ENCODE results near the gene POLR1A. TPM values are rescaled to one million over a fixed set of nuclear protein-coding genes. Genes with fewer than 3 reads are reported as not detected.

Gene POLR1A
- total RNA-seq, 4 donors from 2014 or later: 17.5 to 56.3 (median 24.6) TPM

DNA sequence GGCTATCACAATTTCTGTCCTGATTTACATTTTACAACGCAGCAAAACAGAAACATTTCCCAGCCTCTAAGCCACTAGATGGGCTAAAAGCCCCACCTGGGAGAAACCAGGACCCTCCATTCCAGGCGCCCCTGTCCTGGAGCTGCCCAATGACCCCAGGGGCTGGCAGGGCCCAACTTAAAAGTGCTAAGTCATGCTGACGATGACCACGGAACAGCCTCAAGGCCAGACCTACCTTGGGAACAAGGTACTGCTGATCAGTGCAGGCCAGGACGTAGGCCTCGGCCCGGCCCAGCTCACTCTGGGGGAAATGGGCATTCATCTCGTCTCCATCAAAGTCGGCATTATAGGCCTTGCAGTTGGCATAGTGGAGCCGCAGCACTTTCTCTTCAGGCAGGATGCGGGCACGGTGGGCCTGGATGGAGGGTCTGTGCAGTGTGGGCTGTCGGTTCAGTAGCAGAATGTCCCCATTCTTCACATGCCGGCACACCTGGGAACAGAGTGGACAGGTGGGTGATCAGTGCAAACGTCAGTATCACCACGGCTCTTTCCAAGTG is 35.8 kb downstream of the POLR1A start:
- no peak for ATAC-seq (ENCODE audit: low FRiP score)
- no peak for DNase-seq (ENCODE audit: low spot score)
- TF ChIP-seq, protein P1, sequence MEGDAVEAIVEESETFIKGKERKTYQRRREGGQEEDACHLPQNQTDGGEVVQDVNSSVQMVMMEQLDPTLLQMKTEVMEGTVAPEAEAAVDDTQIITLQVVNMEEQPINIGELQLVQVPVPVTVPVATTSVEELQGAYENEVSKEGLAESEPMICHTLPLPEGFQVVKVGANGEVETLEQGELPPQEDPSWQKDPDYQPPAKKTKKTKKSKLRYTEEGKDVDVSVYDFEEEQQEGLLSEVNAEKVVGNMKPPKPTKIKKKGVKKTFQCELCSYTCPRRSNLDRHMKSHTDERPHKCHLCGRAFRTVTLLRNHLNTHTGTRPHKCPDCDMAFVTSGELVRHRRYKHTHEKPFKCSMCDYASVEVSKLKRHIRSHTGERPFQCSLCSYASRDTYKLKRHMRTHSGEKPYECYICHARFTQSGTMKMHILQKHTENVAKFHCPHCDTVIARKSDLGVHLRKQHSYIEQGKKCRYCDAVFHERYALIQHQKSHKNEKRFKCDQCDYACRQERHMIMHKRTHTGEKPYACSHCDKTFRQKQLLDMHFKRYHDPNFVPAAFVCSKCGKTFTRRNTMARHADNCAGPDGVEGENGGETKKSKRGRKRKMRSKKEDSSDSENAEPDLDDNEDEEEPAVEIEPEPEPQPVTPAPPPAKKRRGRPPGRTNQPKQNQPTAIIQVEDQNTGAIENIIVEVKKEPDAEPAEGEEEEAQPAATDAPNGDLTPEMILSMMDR (IDR thresholded peaks at IDR 0.05): no peak

DNA sequence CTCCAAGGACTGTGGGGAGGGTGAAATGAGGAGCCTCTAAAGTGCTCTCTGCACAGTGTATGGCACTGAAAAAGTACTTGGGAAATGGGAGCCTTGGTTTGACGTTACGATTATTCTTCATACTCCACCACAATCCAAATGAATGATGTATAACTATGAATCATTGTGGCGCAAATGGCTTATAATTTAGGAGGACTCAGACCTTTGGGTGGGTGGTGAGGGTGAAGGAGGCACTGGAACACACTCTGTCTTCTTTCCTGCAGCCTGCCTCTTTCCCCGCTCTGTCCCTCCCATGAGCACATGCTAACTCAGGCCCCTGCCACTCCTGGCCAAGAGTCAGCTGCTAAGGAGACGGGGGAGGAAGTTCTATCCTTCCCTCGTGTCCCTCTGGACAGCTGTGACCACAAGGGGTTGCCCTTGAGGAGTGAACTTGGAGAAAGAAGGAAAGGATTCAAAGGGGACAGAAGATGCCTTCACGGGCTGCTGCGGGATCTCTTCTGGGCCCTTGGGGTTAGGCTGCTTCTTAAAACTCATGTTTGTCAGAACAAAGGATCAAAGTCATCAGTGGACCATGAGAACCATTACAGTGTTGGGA is 36.5 kb downstream of the POLR1A start:
- no peak for ATAC-seq (ENCODE audit: low FRiP score)
- DNase-seq (ENCODE audit: low spot score): no peak
- TF ChIP-seq, protein P1 (IDR thresholded peaks at IDR 0.05): no peak

DNA sequence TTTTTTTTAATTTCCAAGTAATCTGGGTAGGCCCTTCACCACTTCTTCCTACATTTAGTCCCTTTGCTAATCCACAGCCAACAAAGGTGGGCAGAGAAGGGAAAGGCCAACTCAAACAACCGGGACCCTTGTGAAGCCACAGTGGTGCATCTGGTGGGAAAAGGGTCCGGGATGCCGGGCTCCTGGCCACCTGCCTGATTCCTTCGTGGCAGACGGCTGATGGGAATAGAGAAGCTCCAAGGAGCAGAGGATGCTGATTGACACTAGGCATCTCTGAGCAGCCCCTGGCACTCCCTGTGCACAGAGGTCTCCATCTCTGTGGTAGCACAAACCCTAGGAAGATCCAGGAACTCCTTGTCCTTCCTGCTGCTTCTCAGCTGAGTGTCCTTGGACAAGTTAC is 37.0 kb downstream of the POLR1A start:
- TF ChIP-seq, protein P1 (IDR thresholded peaks at IDR 0.05): no peak
- DNase-seq (ENCODE audit: low spot score): no peak

DNA sequence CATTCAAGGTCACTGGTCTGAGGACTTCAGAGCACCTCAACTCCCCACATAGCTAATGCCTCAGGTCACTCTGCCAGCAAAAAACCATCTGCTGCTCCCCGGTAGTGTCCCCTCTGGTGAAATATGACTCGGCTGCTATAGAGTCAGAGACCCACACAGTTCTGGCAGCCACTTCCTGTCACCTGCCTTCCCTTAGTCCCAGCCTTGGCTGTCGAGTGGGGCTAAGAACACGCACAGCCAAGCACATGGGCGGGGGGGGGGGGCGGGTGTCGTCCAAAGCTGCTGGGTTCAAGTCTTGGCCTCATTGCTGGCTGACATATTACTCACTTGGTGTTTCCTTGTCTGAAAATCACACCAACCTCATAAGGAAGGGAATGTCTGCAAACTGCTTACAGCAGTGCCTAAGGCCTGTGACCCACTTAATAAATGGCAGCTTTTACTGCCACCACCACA is 37.5 kb downstream of the POLR1A start:
- DNase-seq (ENCODE audit: low spot score): no peak
- TF ChIP-seq, protein P1 (IDR thresholded peaks at IDR 0.05): no peak

More for the DNA sequence above, 37.0 kb downstream of the POLR1A start:
- no peak for ATAC-seq (ENCODE audit: low FRiP score)

DNA sequence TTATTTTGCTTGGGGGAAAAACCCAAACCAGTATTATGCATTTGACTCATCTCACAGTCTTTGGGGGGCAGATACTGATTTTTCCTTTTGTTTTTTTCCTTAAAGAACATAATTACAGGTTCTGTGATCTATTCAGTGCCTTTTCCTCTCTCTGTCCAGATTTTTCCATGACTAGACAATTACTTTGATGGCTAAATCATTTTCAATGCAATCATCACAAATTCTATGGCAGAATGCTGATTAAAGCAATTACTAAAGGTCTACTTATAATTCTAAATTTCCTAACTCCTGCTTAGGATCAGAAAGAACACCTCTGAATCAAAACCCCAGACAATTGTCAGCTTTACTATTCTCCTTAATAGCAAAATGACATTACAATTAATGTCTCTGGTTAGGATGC is 38.8 kb downstream of the POLR1A start:
- ATAC-seq (ENCODE audit: low FRiP score): no peak
- no peak for DNase-seq (ENCODE audit: low spot score)

More for the DNA sequence above, 37.5 kb downstream of the POLR1A start:
- no peak for ATAC-seq (ENCODE audit: low FRiP score)

DNA sequence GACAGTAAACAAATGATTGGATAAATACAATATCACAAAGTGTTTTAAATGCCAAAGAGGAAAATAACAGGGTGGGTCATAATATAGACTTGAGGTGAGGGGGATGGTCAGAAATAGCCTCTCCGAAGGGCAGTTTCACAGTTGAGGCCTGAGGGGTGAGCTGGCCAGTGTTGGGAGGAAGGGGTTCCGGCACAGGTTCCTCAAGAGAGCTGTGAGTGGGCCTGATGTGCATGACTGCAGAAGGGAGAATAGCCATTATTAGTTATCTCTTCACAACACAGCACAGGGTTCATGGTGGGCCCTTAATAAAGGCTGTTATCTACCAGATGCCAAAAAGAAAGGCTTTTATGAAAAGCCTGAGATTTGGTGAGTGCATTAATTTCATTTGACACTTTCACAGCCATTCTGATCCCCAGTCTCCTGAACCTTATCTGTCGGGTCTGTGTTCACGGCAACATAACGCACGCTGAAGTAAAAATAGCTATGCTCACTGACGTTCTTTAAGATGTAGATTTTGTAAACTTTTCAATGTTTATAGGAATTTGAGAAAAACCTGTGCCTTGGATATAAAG is 39.6 kb downstream of the POLR1A start:
- no peak for ATAC-seq (ENCODE audit: low FRiP score)
- TF ChIP-seq, protein P1 (IDR thresholded peaks at IDR 0.05): no peak

More for the DNA sequence above, 38.8 kb downstream of the POLR1A start:
- TF ChIP-seq, protein P1 (IDR thresholded peaks at IDR 0.05): no peak

DNA sequence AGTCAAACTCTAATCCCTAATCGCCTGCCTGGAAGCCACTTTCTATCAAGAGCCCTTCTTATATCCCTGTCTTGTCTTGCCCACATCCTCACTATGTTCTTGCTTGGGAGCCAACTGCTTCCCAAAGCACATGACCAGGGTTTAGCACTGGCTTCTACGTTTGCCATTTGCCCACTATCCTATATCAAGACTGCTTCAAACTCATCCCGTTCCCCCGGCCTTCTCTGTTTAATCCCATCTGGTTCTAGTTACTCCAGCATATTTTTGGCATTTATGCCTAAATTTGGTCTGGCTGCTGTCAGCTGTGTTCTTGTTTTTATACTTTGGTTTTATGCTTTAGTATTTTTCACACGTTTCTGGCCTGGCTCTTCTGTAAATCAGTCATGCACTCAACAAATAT is 40.2 kb downstream of the POLR1A start:
- DNase-seq (ENCODE audit: low spot score) (no peak), ATAC-seq (ENCODE audit: low FRiP score) (no peak)

More for the DNA sequence above, 39.6 kb downstream of the POLR1A start:
- DNase-seq (ENCODE audit: low spot score): no peak

More for the DNA sequence above, 40.2 kb downstream of the POLR1A start:
- TF ChIP-seq, protein P1 (IDR thresholded peaks at IDR 0.05): no peak

All from omental fat pad (tissue), 4 donors.